ENCODE results near the gene RUNDC1. TPM values are rescaled to one million over a fixed set of nuclear protein-coding genes. Genes with fewer than 3 reads are reported as not detected.
A peak's percentile ranks its signal among the peaks of the same experiment; 100 is the strongest.

RUNDC1 gene
- total RNA-seq, 3 donors from 2014 or later, result 14.1 to 17.4 (median 16.7) TPM

DNA sequence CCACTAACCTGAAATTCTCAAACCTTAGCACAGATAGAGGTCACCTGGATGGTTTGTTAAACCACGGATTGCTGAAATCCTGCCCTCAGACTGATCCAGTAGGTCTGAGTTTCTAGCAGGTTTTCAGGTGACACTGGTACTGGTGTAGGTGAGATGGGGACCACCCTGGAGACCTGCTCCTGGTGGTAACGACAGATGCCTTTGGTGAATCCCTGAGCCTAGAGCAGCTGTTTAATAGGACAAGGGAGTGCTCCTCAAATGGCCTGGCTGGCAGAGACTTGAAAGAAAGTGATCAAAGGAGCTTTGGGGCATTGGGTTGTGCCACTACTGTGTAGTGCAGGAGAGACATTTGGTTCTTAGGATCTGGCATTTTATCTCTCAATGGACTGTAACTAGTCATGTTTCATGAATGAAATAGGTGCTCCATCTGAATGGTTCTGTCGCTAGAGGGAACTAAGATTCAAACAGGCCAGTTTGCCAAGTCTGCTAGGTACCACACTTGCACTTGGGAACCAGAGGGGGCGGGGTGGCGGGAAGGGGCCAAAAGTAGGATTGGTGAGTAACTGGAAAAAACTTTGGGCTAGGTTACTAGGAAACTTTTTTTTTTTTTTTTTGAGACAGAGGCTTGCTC is 23.3 kb downstream of the RUNDC1 start:
- ATAC-seq (no peak), DNase-seq (no peak)
- Mint-ChIP-seq H3K4me1 (ENCODE audit: low read depth) (peaks cover 30% of the 10 kb centered on the region), H3K36me3 (ENCODE audit: insufficient read depth) (peaks cover 35% of the 10 kb centered on the region), H3K27me3 (ENCODE audit: low read depth) (no peaks in the 10 kb centered on the region), H3K4me3 (no peak overlapping the region), H3K9me3 (no peaks in the 10 kb centered on the region)

- Mint-ChIP-seq H3K9me3 (no peaks in the 10 kb centered on the region), H3K4me3 (peak within 1 kb of the TSS; percentile 98), H3K4me1 (ENCODE audit: low read depth) (peaks cover 26% of the 10 kb centered on the region), H3K27me3 (ENCODE audit: low read depth) (no peaks in the 10 kb centered on the region), H3K36me3 (ENCODE audit: insufficient read depth) (peaks cover 19% of the 10 kb centered on the region)
- peak; percentile 98 for ATAC-seq
- peak; percentile 80 for DNase-seq
These were observed 26.5 kb downstream of the RUNDC1 start, which contains the start of gene IFI35 for GRCh38 chr17:43006639-43007551. TSS of gene IFI35 (plus strand) at chr17:43006784. CDS start at chr17:43006948, 164 bp downstream.

GRCh38 chr17:43010667-43011308 is 30.4 kb downstream of the RUNDC1 start:
- DNase-seq (no peak), ATAC-seq (no peak)
- Mint-ChIP-seq H3K4me1 (ENCODE audit: low read depth) (peaks cover 28% of the 10 kb centered on the region), H3K4me3 (no peak overlapping the region), H3K36me3 (ENCODE audit: insufficient read depth) (peaks cover 21% of the 10 kb centered on the region), H3K9me3 (no peaks in the 10 kb centered on the region), H3K27me3 (ENCODE audit: low read depth) (no peaks in the 10 kb centered on the region)

GRCh38 chr17:43011728-43012472 is 31.5 kb downstream of the RUNDC1 start:
- ATAC-seq (no peak), DNase-seq (no peak)
- no peaks in the 10 kb centered on the region for H3K27me3 Mint-ChIP-seq (ENCODE audit: low read depth)
- peaks cover 21% of the 10 kb centered on the region for H3K36me3 Mint-ChIP-seq (ENCODE audit: insufficient read depth)
- no peak overlapping the region for H3K4me3 Mint-ChIP-seq
- H3K4me1 Mint-ChIP-seq (ENCODE audit: low read depth), result peaks cover 21% of the 10 kb centered on the region
- no peaks in the 10 kb centered on the region for H3K9me3 Mint-ChIP-seq

DNA sequence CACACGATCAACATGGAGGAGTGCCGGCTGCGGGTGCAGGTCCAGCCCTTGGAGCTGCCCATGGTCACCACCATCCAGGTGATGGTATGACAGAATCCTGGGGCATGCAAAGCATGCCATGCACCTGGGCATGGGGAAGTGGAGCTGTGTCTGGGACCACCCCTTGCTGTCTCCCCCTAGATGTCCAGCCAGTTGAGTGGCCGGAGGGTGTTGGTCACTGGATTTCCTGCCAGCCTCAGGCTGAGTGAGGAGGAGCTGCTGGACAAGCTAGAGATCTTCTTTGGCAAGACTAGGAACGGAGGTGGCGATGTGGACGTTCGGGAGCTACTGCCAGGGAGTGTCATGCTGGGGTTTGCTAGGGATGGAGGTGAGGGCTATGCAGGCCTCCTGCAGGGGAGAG is 32.9 kb downstream of the RUNDC1 start:
- ATAC-seq (no peak), DNase-seq (no peak)
- Mint-ChIP-seq H3K36me3 (ENCODE audit: insufficient read depth) (peaks cover 21% of the 10 kb centered on the region), H3K4me1 (ENCODE audit: low read depth) (peaks cover 15% of the 10 kb centered on the region), H3K4me3 (no peak overlapping the region), H3K27me3 (ENCODE audit: low read depth) (no peaks in the 10 kb centered on the region), H3K9me3 (no peaks in the 10 kb centered on the region)

DNA sequence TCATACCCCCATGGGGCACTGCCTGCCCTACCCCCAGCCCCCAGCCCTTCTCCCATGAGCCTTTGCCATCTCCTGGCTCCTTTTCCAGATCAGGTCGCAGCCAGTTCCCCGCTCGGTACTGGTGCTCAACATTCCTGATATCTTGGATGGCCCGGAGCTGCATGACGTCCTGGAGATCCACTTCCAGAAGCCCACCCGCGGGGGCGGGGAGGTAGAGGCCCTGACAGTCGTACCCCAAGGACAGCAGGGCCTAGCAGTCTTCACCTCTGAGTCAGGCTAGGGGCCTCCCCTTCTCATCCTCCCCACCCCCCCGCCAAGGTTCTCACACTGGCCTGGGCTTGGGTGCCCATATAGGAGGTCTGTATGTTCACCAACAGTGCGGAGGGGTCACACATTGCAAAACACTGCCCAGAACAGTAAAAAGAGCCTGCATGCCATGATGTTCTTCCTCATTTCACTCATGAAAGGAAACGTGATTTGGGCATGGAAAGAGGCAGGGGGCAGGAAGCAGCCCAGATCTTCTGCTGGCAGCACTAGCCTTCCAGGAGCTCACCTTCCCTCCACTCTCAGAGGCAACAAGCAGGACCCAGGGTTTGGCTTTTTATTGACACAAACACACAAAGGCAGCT is 33.8 kb downstream of the RUNDC1 start:
- ATAC-seq, result no peak
- no peak overlapping the region for H3K4me3 Mint-ChIP-seq
- peaks cover 21% of the 10 kb centered on the region for H3K36me3 Mint-ChIP-seq (ENCODE audit: insufficient read depth)

GRCh38 chr17:43014649-43015542 is 34.5 kb downstream of the RUNDC1 start:
- Mint-ChIP-seq H3K4me3 (no peak overlapping the region), H3K27me3 (ENCODE audit: low read depth) (no peaks in the 10 kb centered on the region), H3K36me3 (ENCODE audit: insufficient read depth) (peaks cover 21% of the 10 kb centered on the region), H3K4me1 (ENCODE audit: low read depth) (peaks cover 26% of the 10 kb centered on the region), H3K9me3 (no peaks in the 10 kb centered on the region)
- no peak for DNase-seq
- no peak for ATAC-seq

More for the DNA sequence above, 33.8 kb downstream of the RUNDC1 start:
- no peaks in the 10 kb centered on the region for H3K9me3 Mint-ChIP-seq
- DNase-seq, result no peak
- peaks cover 20% of the 10 kb centered on the region for H3K4me1 Mint-ChIP-seq (ENCODE audit: low read depth)
- H3K27me3 Mint-ChIP-seq (ENCODE audit: low read depth), result no peaks in the 10 kb centered on the region

- DNase-seq (no peak), ATAC-seq (no peak)
- Mint-ChIP-seq H3K27me3 (ENCODE audit: low read depth) (no peaks in the 10 kb centered on the region), H3K9me3 (no peaks in the 10 kb centered on the region), H3K36me3 (ENCODE audit: insufficient read depth) (peaks cover 20% of the 10 kb centered on the region), H3K4me3 (no peak overlapping the region), H3K4me1 (ENCODE audit: low read depth) (peaks cover 25% of the 10 kb centered on the region)
These were observed 35.2 kb downstream of the RUNDC1 start for GRCh38 chr17:43015579-43015978.

DNA sequence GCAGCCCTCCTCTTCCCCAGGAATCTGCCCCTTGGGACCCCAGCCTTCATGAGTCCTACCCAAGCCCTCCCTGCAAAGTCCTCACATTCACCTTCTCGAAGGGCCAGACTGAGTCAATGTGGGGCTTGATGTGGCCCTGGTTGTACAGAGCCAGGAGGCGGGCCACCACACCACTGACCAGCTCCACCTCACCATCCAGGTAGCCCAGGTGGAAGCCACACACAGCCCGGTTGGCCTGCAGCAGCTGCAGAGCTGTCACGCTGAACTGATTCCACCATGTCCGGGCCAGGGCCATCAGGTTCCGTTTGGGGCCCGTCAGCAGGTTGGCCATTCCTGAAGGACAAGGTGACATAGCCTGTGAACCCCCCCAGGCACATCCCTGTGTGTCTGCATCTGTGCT is 35.9 kb downstream of the RUNDC1 start:
- Mint-ChIP-seq H3K36me3 (ENCODE audit: insufficient read depth) (peaks cover 16% of the 10 kb centered on the region), H3K27me3 (ENCODE audit: low read depth) (no peaks in the 10 kb centered on the region), H3K4me3 (no peak overlapping the region), H3K9me3 (no peaks in the 10 kb centered on the region), H3K4me1 (ENCODE audit: low read depth) (peaks cover 27% of the 10 kb centered on the region)
- DNase-seq (no peak), ATAC-seq (no peak)

GRCh38 chr17:43018008-43018853 is 37.9 kb downstream of the RUNDC1 start:
- H3K4me1 Mint-ChIP-seq (ENCODE audit: low read depth), result peaks cover 29% of the 10 kb centered on the region
- ATAC-seq, result no peak

DNA sequence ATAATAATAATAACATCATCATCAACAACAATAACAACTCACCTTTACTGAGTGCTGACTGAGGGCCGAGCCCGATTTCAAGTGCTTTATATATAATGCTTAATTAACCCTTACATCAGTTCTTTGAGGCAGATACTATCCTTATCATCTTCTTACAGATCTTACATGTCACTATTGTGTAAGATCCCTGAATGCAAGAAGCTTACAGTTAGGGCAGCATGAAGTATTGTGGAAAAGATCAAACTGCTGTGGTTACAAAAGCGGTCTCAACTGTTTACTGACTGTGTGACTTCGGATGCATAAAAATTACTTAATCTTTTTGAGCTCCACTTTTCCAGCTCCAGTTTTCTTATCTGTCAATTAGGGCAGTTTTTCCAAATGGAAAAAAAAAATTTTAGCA is 38.6 kb downstream of the RUNDC1 start:
- Mint-ChIP-seq H3K9me3 (no peaks in the 10 kb centered on the region), H3K4me1 (ENCODE audit: low read depth) (peaks cover 29% of the 10 kb centered on the region), H3K27me3 (ENCODE audit: low read depth) (no peaks in the 10 kb centered on the region), H3K36me3 (ENCODE audit: insufficient read depth) (peaks cover 4% of the 10 kb centered on the region), H3K4me3 (no peak overlapping the region)
- no peak for DNase-seq
- ATAC-seq, result no peak

More at GRCh38 chr17:43018008-43018853, 37.9 kb downstream of the RUNDC1 start:
- H3K36me3 Mint-ChIP-seq (ENCODE audit: insufficient read depth), result peaks cover 8% of the 10 kb centered on the region
- H3K27me3 Mint-ChIP-seq (ENCODE audit: low read depth), result no peaks in the 10 kb centered on the region
- H3K9me3 Mint-ChIP-seq, result no peaks in the 10 kb centered on the region
- DNase-seq, result no peak
- H3K4me3 Mint-ChIP-seq, result no peak overlapping the region

GRCh38 chr17:43019418-43019817 is 39.1 kb downstream of the RUNDC1 start:
- Mint-ChIP-seq H3K27me3 (ENCODE audit: low read depth) (no peaks in the 10 kb centered on the region), H3K4me3 (no peak overlapping the region), H3K4me1 (ENCODE audit: low read depth) (peaks cover 33% of the 10 kb centered on the region), H3K36me3 (ENCODE audit: insufficient read depth) (peaks cover 2% of the 10 kb centered on the region), H3K9me3 (no peaks in the 10 kb centered on the region)
- no peak for ATAC-seq
- DNase-seq, result no peak

Measured in activated T-cell treated with anti-CD3 and anti-CD28 coated beads, Interleukin-2, amount 50 U/mL, for 4 hours (primary cell).